H4 (cell line): ENCODE results near the gene CRCP. TPM values are rescaled to one million over a fixed set of nuclear protein-coding genes. Genes with fewer than 3 reads are reported as not detected.
"Not testable (repeated sequence)": the region's sequence is repeated elsewhere in the genome, so short reads cannot be mapped to it uniquely, and the experiment has no call there.

Experiments used
- DNase-seq: peaks from one replicate; pipeline ENCODE4 v3.0.0-alpha.2; 2015; ENCODE audit warnings: low spot score
- total RNA-seq: library from RNA; depleted of rRNA; stranded (reverse); fragments of >200 nt; shearing (Covaris generic); gene quantifications from 2 replicates; pipeline ENCODE4 v1.2.3, GENCODE V29; 2014

CRCP gene
- total RNA-seq, 1 experiment from 2014 or later, result 74.7 TPM

- DNase-seq, result not testable (repeated sequence)
Measured at GRCh38 chr7:66156035-66156434, 41.4 kb downstream of the CRCP start.

- peak; percentile 72 for DNase-seq
Measured at GRCh38 chr7:66157060-66157459, 42.4 kb downstream of the CRCP start.

GRCh38 chr7:66162622-66163021 is 48.0 kb downstream of the CRCP start:
- DNase-seq, result no peak

- DNase-seq, result no peak
Measured at GRCh38 chr7:66163186-66163610, 48.6 kb downstream of the CRCP start.

GRCh38 chr7:66164356-66164755 is 49.7 kb downstream of the CRCP start:
- DNase-seq, result no peak

GRCh38 chr7:66167773-66168387 is 53.2 kb downstream of the CRCP start:
- peak; percentile 81 for DNase-seq

GRCh38 chr7:66169616-66170015 is 55.0 kb downstream of the CRCP start:
- DNase-seq, result no peak

GRCh38 chr7:66170309-66171231 is 55.9 kb downstream of the CRCP start:
- no peak for DNase-seq

GRCh38 chr7:66172536-66173401 is 58.1 kb downstream of the CRCP start:
- not testable (repeated sequence) for DNase-seq

- peak; percentile 57 for DNase-seq
Measured at GRCh38 chr7:66173856-66174255, 59.2 kb downstream of the CRCP start.

GRCh38 chr7:66175006-66175405 is 60.4 kb downstream of the CRCP start:
- not testable (repeated sequence) for DNase-seq

- no peak for DNase-seq
Measured at GRCh38 chr7:66176914-66177313, 62.3 kb downstream of the CRCP start.

GRCh38 chr7:66178258-66178657 is 63.6 kb downstream of the CRCP start:
- DNase-seq, result no peak

GRCh38 chr7:66181329-66181728 is 66.7 kb downstream of the CRCP start:
- no peak for DNase-seq

GRCh38 chr7:66181845-66182244 is 67.2 kb downstream of the CRCP start:
- DNase-seq, result no peak

GRCh38 chr7:66182920-66183319 is 68.3 kb downstream of the CRCP start:
- DNase-seq, result no peak

- DNase-seq, result peak; percentile 79
Measured at GRCh38 chr7:66183700-66184099, 69.1 kb downstream of the CRCP start.

GRCh38 chr7:66185680-66186187 is 71.1 kb downstream of the CRCP start:
- no peak for DNase-seq

- DNase-seq, result no peak
Measured at GRCh38 chr7:66186991-66187390, 72.3 kb downstream of the CRCP start.

GRCh38 chr7:66187905-66188304 is 73.3 kb downstream of the CRCP start:
- DNase-seq, result no peak

- DNase-seq, result no peak
Measured at GRCh38 chr7:66188645-66189044, 74.0 kb downstream of the CRCP start.
